ENCODE data around the gene ESRRB.

ESRRB gene

DNA sequence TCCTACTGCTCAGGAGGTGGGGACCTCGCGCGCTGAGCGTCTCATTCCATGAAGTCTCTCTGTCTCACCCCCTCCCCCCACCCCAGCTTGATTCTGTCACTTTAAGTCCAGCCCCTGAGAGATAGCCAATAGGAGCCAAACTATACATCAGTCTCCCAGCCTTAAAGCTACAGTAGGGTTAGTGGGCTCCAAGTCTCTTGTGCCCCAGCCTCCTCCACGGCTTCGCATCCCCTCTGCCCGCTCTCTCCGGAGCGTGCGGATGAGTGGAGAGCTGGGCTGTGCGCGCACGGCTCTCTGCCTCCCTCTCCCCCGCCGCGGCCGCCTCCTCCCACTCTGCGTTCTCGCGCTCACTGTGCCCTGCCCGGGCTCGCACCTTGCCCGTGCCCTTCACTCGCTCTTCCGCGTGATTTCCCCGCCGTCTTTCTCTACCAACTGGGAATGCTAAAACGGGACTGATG is at the start of gene ESRRB:
Gene ESRRB (plus strand): TSS at position 191 of the 458 bp plus-strand sequence. CDS start 265 bp downstream, at position 456.
- H3K27ac ChIP-seq (ENCODE audit: low read depth, low read length), result no peak within 1 kb of the TSS
- peaks cover 27 to 67% (median 48%) of the 10 kb centered on the region in 5 donors for H3K27me3 ChIP-seq (ENCODE audit: control insufficient read depth in 5 of 5, insufficient read depth in 4 of 5, low read length in 5 of 5)
- H3K36me3 ChIP-seq (ENCODE audit: control insufficient read depth in 5 of 5, insufficient read depth in 5 of 5, low read length in 5 of 5), result no peaks in the 10 kb centered on the region
- H3K9ac ChIP-seq (ENCODE audit: low read length in 5 of 5), result no peak within 1 kb of the TSS
- H3K4me1 ChIP-seq (ENCODE audit: control insufficient read depth in 5 of 5, insufficient read depth in 5 of 5, low read length in 5 of 5), result peaks cover 0 to 18% (median 14%) of the 10 kb centered on the region in 5 donors
- H3K4me3 ChIP-seq (ENCODE audit: low read depth in 1 of 5, low read length in 5 of 5), result peak within 1 kb of the TSS in 4 of 5 donors; percentile 7 to 45 (median 32)
- H3K9me3 ChIP-seq (ENCODE audit: control insufficient read depth in 5 of 5, low read length in 5 of 5), result no peaks in the 10 kb centered on the region

DNA sequence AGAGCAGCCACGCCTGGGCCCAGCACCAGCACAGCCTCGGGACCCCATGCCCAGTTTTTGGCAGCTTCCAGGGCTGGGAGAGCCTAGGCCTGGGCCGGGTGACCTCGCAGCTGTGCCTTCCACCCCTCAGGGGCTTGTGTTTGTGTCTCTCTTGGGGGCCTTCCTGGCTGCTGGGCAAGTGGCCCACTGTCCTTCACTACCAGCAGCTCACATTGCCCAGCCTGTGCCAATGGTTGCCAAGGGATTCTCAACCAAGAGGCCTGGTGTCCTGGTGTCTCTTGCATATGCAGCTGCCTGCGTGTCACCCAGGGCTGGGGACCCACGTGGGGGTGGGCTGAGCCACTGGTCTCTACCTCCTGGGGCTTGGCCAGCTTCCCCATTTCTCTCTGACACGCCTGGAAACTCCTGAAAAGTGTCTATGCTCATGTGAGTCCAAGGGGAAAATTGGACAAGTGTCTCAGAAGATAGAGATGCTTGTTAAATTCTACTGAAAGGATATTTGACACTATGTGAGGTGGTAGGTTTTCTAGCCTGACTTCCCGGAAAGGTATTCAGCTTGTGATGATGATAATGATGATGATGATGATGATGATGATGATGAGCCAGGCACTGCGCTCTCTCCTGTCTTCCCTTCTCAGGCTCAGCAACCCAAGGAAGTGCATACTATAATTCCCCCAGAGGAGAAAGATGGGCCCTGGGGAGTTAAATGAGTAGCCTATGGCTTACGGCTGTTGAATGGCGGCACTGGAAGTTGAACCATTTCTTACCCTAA is 48.8 kb upstream of the ESRRB start:
- no peak overlapping the region for H3K9ac ChIP-seq (ENCODE audit: low read length in 5 of 5)
- peaks cover 0 to 20% (median 8%) of the 10 kb centered on the region in 5 donors for H3K27me3 ChIP-seq (ENCODE audit: control insufficient read depth in 5 of 5, insufficient read depth in 4 of 5, low read length in 5 of 5)

DNA sequence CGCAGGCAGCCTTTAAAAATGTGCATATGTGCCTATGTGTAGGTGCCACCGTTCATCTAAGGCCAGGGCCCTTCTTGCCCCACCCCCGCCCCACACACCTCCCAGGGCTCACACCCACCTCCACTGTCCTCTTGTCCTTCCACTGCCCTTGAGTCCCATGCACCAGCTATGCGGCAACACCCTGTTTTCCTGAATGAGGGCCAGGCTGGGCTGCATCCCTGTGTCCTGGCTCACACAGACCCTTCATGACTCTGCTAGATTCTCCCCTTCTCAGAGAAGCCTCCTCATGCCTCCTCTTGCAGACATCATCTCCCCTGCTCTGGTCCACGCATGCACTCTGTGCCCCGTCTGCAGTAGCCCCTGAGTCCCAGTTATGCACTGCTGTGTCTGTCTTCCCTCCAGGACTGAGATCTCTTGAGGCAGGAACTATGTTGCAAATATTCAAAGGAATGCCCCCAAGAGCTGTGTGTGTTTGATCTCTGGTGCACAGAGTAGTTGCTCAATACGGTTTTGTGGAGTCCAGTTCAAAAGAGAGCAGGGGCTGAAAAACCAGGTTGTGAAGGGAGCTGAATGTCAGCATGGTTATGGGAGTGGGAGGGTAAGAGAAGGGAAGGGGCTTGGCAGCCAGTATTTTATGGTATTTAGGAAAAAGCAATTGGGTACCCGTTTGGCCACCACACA is 47.3 kb upstream of the ESRRB start:
- Histone ChIP-seq H3K9ac (ENCODE audit: low read length in 5 of 5) (no peak overlapping the region), H3K36me3 (ENCODE audit: control insufficient read depth in 5 of 5, insufficient read depth in 5 of 5, low read length in 5 of 5) (no peaks in the 10 kb centered on the region), H3K27ac (ENCODE audit: low read depth, low read length) (no peak overlapping the region), H3K4me1 (ENCODE audit: control insufficient read depth in 5 of 5, insufficient read depth in 5 of 5, low read length in 5 of 5) (peaks cover 0 to 31% (median 26%) of the 10 kb centered on the region in 5 donors), H3K9me3 (ENCODE audit: control insufficient read depth in 5 of 5, low read length in 5 of 5) (no peaks in the 10 kb centered on the region), H3K27me3 (ENCODE audit: control insufficient read depth in 5 of 5, insufficient read depth in 4 of 5, low read length in 5 of 5) (peaks cover 0 to 20% (median 8%) of the 10 kb centered on the region in 5 donors), H3K4me3 (ENCODE audit: low read depth in 1 of 5, low read length in 5 of 5) (no peak overlapping the region)

More for the DNA sequence above, 48.8 kb upstream of the ESRRB start:
- Histone ChIP-seq H3K36me3 (ENCODE audit: control insufficient read depth in 5 of 5, insufficient read depth in 5 of 5, low read length in 5 of 5) (no peaks in the 10 kb centered on the region), H3K4me3 (ENCODE audit: low read depth in 1 of 5, low read length in 5 of 5) (no peak overlapping the region), H3K4me1 (ENCODE audit: control insufficient read depth in 5 of 5, insufficient read depth in 5 of 5, low read length in 5 of 5) (peaks cover 0 to 31% (median 26%) of the 10 kb centered on the region in 5 donors), H3K27ac (ENCODE audit: low read depth, low read length) (no peak overlapping the region), H3K9me3 (ENCODE audit: control insufficient read depth in 5 of 5, low read length in 5 of 5) (no peaks in the 10 kb centered on the region)

DNA sequence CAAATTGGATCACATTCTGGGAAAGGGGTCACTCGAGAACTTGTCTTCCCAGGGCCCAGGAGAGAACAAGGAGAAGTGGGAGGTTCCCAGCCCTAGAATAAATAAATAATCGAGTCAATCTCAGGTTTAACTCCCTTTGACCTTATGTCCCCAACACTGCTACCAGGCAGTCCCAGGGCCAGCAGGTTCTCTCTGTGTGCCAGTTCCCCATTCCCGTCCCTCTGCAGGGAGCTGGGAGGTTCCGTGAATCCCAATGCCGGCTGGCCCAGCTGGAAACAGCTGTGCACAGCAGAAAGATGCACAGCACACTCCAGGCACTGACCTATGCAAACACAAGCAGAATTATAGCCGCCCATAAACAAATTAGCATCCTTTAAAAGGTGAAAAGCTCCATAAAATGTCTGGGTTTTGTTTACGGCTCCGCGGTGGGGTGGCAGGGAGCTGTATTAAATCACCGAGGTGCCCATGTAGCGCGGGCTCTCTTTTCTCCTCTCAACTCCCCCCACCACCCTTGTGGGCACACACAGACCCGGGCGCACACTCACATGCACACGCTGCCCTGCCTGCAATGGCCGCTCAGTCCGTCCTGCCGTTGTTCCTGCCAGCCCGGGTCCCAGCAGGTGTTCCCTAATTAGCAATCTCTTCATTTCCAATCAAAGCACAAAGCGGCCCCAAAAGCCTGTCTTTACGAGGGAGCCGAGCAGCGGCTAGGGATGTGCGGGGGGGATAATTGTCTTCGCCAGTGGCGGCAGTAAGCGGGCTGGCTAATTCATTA is 46.6 kb upstream of the ESRRB start:
- H3K4me3 ChIP-seq (ENCODE audit: low read depth in 1 of 5, low read length in 5 of 5), result peak overlapping the region in 2 of 5 donors; percentile 22 to 49
- H3K27me3 ChIP-seq (ENCODE audit: control insufficient read depth in 5 of 5, insufficient read depth in 4 of 5, low read length in 5 of 5), result peaks cover 0 to 20% (median 8%) of the 10 kb centered on the region in 5 donors
- H3K9ac ChIP-seq (ENCODE audit: low read length in 5 of 5), result no peak overlapping the region
- no peaks in the 10 kb centered on the region for H3K36me3 ChIP-seq (ENCODE audit: control insufficient read depth in 5 of 5, insufficient read depth in 5 of 5, low read length in 5 of 5)
- no peaks in the 10 kb centered on the region for H3K9me3 ChIP-seq (ENCODE audit: control insufficient read depth in 5 of 5, low read length in 5 of 5)
- H3K4me1 ChIP-seq (ENCODE audit: control insufficient read depth in 5 of 5, insufficient read depth in 5 of 5, low read length in 5 of 5), result peaks cover 0 to 31% (median 26%) of the 10 kb centered on the region in 5 donors
- no peak overlapping the region for H3K27ac ChIP-seq (ENCODE audit: low read depth, low read length)

DNA sequence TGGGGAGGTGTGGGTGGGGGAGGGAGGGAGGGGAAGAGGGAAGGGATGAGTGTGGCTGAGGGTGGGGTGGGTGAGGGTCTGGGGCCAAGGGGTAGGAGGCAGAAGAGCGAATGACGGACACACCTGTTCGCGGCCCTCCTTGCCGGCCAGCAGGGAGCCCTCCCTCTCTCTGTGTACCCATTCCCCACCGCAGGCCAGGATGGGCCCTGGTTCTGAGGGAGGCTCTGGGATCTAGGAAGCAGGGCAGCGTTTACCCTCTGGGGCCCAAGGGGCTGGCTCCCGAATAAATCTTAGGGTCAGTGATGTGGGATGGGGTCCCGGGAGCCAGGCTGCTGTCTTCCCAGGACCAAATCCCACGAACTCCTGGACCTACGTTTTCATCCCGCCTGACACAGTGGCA is 46.0 kb upstream of the ESRRB start:
- Histone ChIP-seq H3K36me3 (ENCODE audit: control insufficient read depth in 5 of 5, insufficient read depth in 5 of 5, low read length in 5 of 5) (no peaks in the 10 kb centered on the region), H3K9ac (ENCODE audit: low read length in 5 of 5) (no peak overlapping the region), H3K27ac (ENCODE audit: low read depth, low read length) (no peak overlapping the region), H3K27me3 (ENCODE audit: control insufficient read depth in 5 of 5, insufficient read depth in 4 of 5, low read length in 5 of 5) (peaks cover 0 to 20% (median 8%) of the 10 kb centered on the region in 5 donors), H3K4me1 (ENCODE audit: control insufficient read depth in 5 of 5, insufficient read depth in 5 of 5, low read length in 5 of 5) (peaks cover 0 to 31% (median 26%) of the 10 kb centered on the region in 5 donors), H3K4me3 (ENCODE audit: low read depth in 1 of 5, low read length in 5 of 5) (no peak overlapping the region), H3K9me3 (ENCODE audit: control insufficient read depth in 5 of 5, low read length in 5 of 5) (no peaks in the 10 kb centered on the region)

DNA sequence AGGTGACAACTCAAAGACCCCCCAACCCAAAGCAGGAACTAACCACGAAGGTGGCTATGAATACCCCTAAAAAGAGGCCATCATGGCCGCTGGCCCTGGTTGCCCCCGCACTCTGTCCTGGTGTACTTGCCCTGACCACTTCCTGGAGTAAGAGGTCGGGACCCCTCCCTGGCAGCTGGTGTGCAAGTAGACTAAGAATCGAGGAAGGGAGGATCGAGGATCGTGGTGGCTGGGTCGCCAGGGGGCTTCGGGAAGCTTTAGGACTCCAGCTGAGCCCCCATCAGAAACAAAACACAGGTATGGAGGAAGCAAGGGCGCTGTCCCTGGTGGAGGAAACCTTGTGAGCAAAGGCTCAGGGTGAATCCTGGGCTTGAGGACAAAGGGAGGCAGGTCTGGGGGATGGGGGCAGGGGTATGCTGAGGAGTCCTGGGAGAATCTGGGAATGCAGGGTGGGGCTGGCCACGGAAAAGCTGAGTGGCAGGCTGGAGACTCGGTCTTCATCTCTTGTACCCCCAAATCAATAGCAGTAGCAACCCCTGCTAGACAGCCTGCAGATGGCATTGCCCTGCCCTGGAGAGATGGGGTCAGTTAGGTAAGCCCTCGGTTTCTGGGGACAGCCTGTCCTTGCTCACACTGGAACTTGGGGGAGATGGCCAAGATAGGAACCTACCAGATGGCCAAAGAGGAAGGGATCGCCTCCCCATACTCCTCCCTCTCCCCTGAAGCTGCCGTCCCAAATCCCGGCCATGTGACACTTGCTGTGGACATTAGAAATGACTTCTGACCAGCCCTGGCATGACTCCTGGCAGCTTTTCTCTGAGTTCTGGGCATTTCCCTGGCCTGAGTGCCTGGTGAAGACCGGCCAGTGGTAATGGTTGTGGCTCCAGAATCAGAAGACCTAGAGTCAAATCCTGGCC is 45.3 kb upstream of the ESRRB start:
- no peak overlapping the region for H3K9ac ChIP-seq (ENCODE audit: low read length in 5 of 5)
- H3K27ac ChIP-seq (ENCODE audit: low read depth, low read length), result no peak overlapping the region
- no peak overlapping the region for H3K4me3 ChIP-seq (ENCODE audit: low read depth in 1 of 5, low read length in 5 of 5)
- H3K9me3 ChIP-seq (ENCODE audit: control insufficient read depth in 5 of 5, low read length in 5 of 5), result no peaks in the 10 kb centered on the region
- H3K4me1 ChIP-seq (ENCODE audit: control insufficient read depth in 5 of 5, insufficient read depth in 5 of 5, low read length in 5 of 5), result peaks cover 0 to 31% (median 26%) of the 10 kb centered on the region in 5 donors
- H3K36me3 ChIP-seq (ENCODE audit: control insufficient read depth in 5 of 5, insufficient read depth in 5 of 5, low read length in 5 of 5), result no peaks in the 10 kb centered on the region
- H3K27me3 ChIP-seq (ENCODE audit: control insufficient read depth in 5 of 5, insufficient read depth in 4 of 5, low read length in 5 of 5), result peaks cover 0 to 20% (median 8%) of the 10 kb centered on the region in 5 donors

- Histone ChIP-seq H3K9ac (ENCODE audit: low read length in 5 of 5) (no peak overlapping the region), H3K9me3 (ENCODE audit: control insufficient read depth in 5 of 5, low read length in 5 of 5) (no peaks in the 10 kb centered on the region), H3K4me1 (ENCODE audit: control insufficient read depth in 5 of 5, insufficient read depth in 5 of 5, low read length in 5 of 5) (peaks cover 0 to 31% (median 26%) of the 10 kb centered on the region in 5 donors), H3K27me3 (ENCODE audit: control insufficient read depth in 5 of 5, insufficient read depth in 4 of 5, low read length in 5 of 5) (peaks cover 0 to 20% (median 10%) of the 10 kb centered on the region in 5 donors), H3K27ac (ENCODE audit: low read depth, low read length) (no peak overlapping the region), H3K4me3 (ENCODE audit: low read depth in 1 of 5, low read length in 5 of 5) (no peak overlapping the region), H3K36me3 (ENCODE audit: control insufficient read depth in 5 of 5, insufficient read depth in 5 of 5, low read length in 5 of 5) (no peaks in the 10 kb centered on the region)
Measured at GRCh38 chr14:76331328-76332011, 44.5 kb upstream of the ESRRB start.

DNA sequence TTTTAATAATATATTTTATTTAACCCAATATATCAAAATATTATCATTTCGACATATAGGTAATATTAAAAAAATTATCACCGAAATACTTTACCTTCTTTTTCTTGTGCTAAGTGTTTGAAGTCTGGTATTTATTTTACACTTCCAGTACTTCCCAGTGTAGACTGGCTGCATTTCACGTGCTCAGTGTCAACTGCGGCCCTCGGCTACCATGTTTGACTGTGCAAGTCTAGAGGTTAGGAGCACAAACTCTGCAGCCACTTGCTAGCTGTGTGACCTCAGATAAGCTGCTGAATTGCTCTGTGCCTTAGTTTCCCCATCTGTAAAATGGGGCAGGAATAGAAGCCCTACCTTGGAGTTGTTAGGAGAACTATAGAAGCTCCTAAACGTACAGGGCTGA is 42.3 kb upstream of the ESRRB start:
- H3K4me1 ChIP-seq (ENCODE audit: control insufficient read depth in 5 of 5, insufficient read depth in 5 of 5, low read length in 5 of 5), result peaks cover 0 to 33% (median 25%) of the 10 kb centered on the region in 5 donors
- peaks cover 0 to 23% (median 17%) of the 10 kb centered on the region in 5 donors for H3K27me3 ChIP-seq (ENCODE audit: control insufficient read depth in 5 of 5, insufficient read depth in 4 of 5, low read length in 5 of 5)
- no peak overlapping the region for H3K9ac ChIP-seq (ENCODE audit: low read length in 5 of 5)
- H3K36me3 ChIP-seq (ENCODE audit: control insufficient read depth in 5 of 5, insufficient read depth in 5 of 5, low read length in 5 of 5), result no peaks in the 10 kb centered on the region
- H3K4me3 ChIP-seq (ENCODE audit: low read depth in 1 of 5, low read length in 5 of 5), result no peak overlapping the region
- no peaks in the 10 kb centered on the region for H3K9me3 ChIP-seq (ENCODE audit: control insufficient read depth in 5 of 5, low read length in 5 of 5)
- no peak overlapping the region for H3K27ac ChIP-seq (ENCODE audit: low read depth, low read length)
